ENCODE data around the gene LCN12.
A peak's percentile ranks its signal among the peaks of the same experiment; 100 is the strongest.

LCN12 gene

DNA sequence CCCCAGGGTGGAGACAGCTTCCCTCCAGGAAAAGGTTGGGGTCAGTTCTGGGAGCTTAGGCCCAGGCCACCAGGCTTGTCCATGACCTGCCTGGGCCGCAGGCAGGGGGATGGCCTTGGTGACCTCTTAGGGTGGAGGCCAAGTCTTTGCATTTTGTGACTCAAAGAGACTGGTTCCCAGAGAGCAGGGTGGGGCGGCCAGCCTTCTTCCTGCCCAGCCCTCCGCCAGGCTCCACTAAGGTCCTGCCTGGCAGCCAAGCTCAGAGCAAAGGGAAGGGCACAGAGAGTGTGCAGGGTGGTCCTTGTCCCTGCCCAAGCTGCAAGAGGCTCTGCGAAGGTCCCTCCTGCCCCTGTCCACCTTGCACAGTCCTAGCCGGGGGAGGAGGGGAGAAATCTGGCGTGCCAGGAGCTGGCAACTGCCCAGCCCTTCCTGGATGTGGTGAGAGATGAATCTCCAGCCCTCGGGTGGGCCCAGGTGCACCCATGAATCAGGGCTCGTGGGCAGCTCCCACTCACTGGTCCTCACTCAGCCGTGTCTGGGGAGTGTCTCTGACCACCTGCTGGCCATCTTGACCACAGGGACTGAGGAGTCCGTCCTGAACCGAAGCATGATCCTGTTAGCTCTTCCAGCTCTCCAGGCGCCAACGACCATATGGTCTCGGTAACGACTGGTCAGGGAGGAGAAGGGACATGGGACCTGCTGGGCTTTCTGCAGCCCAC lies 22.9 kb downstream of the LCN12 start:
- DNase-seq: no peak

- DNase-seq: peak; percentile 30
These were observed 23.6 kb downstream of the LCN12 start for GRCh38 chr9:136975644-136976043.

- DNase-seq: no peak
These were observed 25.1 kb downstream of the LCN12 start, which contains the start of gene PTGDS for GRCh38 chr9:136977223-136977622. Gene PTGDS (plus strand): TSS chr9:136977504. CDS start chr9:136977579, 75 bp downstream.

- no peak for DNase-seq
These were observed 25.6 kb downstream of the LCN12 start for GRCh38 chr9:136977649-136978072.

DNA sequence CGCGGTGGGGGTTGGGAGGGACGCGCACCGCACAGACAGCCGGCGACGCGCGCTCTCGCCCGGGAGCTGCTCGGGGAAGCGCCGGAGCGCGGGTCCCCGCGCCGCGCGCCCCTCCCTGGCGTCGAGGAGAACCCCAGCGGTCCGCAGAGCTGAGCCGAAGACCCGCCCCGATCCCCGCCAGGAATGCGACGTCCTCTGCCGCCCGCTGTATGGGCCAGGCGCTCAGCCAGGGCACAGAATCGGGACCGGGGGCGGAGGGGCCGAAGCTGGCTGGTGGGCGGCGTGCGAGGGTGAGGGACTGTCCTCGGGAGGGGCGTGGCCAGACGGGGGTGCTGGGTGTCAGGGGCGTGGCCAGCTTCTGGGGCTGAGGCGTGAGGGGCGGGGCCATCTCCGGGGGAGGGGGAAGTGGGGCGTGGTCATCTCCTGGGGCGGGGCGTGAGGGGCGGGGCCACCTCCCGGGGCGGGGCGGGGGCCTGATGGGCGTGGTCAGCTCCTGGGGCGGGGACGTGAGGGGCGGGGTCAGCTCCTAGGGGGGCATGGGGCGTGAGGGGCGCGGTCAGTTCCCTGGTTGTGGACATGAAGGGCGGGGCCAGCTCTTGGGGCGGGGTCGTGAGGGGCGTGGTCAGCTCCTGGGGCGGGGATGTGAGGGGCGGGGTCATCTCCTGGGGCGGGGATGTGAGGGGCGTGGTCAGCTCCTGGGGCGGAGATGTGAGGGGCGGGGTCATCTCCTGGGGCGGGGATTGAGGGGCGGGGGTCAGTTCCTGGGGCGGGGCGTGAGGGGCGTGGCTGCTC lies 26.2 kb downstream of the LCN12 start:
- DNase-seq: peak; percentile 64

DNA sequence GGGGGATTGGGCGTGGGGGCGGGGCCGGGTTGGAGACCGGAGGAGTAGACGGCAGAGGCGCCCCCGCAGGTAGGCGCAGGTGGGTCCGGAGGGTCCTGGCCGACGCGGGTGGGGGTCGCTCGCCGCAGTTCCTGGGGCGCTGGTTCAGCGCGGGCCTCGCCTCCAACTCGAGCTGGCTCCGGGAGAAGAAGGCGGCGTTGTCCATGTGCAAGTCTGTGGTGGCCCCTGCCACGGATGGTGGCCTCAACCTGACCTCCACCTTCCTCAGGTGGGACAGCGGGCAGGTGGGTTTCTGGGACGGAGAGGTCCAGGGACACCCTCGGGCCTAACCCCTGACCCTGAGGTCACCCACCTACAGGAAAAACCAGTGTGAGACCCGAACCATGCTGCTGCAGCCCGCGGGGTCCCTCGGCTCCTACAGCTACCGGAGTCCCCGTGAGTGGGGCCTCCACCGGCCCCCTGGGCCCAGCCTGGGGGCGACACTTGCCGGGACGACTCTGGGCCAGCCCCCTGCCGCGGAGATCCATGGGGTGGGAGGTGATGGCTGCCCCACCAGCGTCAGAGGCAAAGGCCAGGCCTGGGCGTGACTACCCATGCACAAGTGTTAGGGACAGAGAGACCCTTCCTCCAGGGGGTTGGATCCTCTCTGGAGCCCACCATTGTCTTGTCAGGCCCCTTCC lies 26.9 kb downstream of the LCN12 start:
- no peak for DNase-seq

GRCh38 chr9:136979769-136980587 lies 27.9 kb downstream of the LCN12 start:
- no peak for DNase-seq

GRCh38 chr9:136980669-136981478 lies 28.8 kb downstream of the LCN12 start:
- DNase-seq: no peak

DNA sequence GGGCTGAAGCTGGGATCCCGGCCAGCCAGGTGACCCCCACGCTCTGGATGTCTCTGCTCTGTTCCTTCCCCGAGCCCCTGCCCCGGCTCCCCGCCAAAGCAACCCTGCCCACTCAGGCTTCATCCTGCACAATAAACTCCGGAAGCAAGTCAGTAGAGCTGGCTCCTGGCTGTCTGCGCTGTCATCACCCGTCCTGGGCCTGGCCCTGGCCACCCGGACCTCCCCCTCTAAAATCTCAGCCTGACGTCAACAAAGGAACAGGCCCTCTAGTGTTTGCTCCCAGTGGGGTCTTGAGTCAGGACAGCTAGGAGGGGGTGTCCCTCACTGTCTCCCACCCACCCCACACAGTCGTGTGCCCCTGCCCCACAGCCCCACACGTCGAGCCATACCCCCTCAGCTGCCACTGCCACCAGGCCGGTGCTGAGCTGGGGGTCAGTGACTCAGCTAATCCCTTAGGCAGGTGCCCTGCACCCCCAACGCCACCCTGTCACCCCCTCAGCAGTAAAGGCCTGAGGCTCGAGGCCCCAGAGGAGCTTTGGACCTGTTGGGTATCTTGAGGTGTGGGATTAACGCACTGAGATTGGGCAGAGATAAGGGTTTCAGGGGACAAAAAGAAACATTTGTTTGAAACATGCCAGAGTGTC lies 29.6 kb downstream of the LCN12 start:
- no peak for DNase-seq

GRCh38 chr9:136982232-136983051 lies 30.4 kb downstream of the LCN12 start, which contains the start of gene LCNL1:
Gene LCNL1 (plus strand): TSS chr9:136982993. CDS start chr9:136983587, 594 bp downstream.
- DNase-seq: no peak

GRCh38 chr9:136983167-136983566 lies 31.1 kb downstream of the LCN12 start:
- DNase-seq: no peak

DNA sequence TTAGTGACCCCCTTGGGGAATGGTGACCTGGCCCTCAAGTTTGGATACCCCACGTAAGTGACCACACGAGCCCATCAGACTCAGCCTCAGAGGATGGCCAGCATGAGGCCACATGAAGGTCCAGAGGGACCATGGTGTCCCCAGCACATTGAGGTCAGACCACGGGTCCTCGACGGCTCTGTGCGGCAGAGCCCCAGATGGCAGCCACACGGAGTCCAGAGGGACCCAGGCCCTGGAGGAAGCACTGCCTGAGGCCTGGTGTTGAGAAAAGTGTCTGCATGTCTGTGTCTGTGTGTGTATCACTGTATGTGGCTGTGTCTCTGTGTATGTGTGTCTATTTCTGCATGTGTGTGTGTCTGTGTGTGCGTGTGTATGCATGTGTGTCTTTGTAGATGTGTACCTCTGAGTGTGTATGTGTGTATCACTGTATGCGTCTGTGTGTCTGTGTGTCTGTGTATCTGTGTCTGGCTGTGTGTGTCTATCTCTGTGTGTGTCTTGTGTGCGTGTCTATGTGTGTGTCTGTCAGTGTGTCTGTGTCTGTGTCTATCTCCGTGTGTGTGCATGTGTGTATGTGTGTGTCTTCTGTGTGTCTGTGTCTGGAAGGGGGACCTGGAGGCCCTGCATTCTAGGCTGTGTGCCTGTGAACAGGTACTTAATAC lies 31.7 kb downstream of the LCN12 start:
- no peak for DNase-seq

GRCh38 chr9:136984464-136985026 lies 32.5 kb downstream of the LCN12 start:
- no peak for DNase-seq

DNA sequence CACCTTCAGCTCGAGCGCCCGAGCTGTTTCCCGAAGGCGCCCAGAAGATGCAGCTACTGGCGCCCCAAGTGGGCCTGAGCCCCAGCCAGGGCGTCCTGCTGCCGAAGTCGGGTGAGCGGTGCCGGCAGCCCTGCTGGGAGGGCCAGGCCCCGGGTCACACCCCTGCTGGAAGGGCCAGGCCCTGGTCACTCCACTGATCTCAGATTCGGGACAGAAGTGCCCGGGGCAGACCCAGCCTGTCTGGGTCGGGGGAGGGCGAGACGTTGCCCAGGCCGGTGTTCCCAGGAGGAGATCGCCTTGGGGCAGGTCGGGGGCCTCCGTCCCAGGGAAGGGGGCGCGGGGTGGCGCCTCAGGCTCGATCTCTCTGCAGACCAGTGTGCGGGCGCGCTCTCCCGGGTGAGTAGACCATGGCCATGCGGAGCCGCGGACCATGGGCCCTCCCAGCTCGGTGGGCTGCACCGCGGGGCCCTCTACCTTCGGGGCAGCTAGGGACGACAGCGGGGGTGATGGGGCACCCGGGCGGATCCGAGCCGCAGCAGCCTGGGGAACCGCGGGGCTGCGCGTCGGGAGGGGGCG lies 33.0 kb downstream of the LCN12 start:
- DNase-seq: no peak

- DNase-seq: no peak
These were observed 33.8 kb downstream of the LCN12 start for GRCh38 chr9:136985853-136986252.

DNA sequence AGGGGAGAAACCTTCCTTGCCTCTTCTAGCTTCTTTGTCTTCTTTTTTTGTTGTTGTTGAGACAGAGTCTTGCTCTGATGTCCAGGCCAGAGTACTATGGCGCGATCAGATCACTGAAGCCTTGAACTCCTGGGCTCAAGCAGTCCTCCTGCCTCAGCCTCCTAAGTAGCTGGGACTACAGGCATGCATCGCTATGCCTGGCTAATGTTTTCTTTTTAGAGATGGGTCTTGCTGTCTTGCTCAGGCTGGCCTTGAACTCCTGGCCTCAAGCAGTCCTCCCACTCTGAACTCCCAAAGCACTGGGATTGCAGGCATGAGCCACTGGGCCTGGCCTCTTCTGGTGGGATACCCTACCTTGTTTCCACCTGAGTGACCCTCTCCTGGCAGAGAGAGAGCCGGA lies 36.8 kb downstream of the LCN12 start:
- no peak for DNase-seq

- DNase-seq: no peak
These were observed 38.3 kb downstream of the LCN12 start for GRCh38 chr9:136990242-136990911.

Data from activated CD4-positive, alpha-beta T cell treated with anti-CD3 and anti-CD28 coated beads, Interleukin-2, amount 50 U/mL, for 16 hours (primary cell).